CD4-positive, alpha-beta memory T cell (primary cell): ENCODE data around the gene SLC10A2. TPM values are rescaled to one million over a fixed set of nuclear protein-coding genes. Genes with fewer than 3 reads are reported as not detected.

Experiments used
- CTCF ChIA-PET: fragments of 350-600 bp; sonication (Branson Sonifier 250); formaldehyde crosslinking; loops from one replicate; lab custom pipeline; 2021; ENCODE audit warnings: inconsistent platforms; ENCODE audit not compliant: partially characterized antibody; lab: Charles Lee
- POLR2A ChIA-PET: fragments of 350-600 bp; sonication (Branson Sonifier 250); formaldehyde crosslinking; loops from one replicate; lab custom pipeline; 2021; ENCODE audit not compliant: partially characterized antibody; lab: Charles Lee
- DNase-seq, 5 donors: peaks; one replicate each; pipeline versions ENCODE4 v3.0.0 to v3.0.0-alpha.2; 2020 to 2022; ENCODE audit warnings: mixed read lengths in 1 of 5
- H3K27ac ChIP-seq: one replicate; pipeline ENCODE4 v1.7.0; 2013; ENCODE audit warnings: low read depth, low read length
- H3K27me3 ChIP-seq: 2 replicates; pipeline ENCODE4 v1.7.0; 2013; ENCODE audit warnings: mild to moderate bottlenecking, low read length, moderate library complexity; ENCODE audit not compliant: insufficient read depth
- H3K36me3 ChIP-seq: 2 replicates; pipeline ENCODE4 v1.7.0; 2013; ENCODE audit warnings: mild to moderate bottlenecking, low read length, moderate library complexity; ENCODE audit not compliant: insufficient read depth
- H3K4me1 ChIP-seq: 2 replicates; pipeline ENCODE4 v1.7.0; 2013; ENCODE audit warnings: mild to moderate bottlenecking, low read length, moderate library complexity; ENCODE audit not compliant: insufficient read depth
- H3K4me3 ChIP-seq, 2 donors: one replicate each; pipeline ENCODE4 v1.7.0; 2013; ENCODE audit warnings: low read length in 2 of 2, mild to moderate bottlenecking in 1 of 2
- H3K9me3 ChIP-seq, 2 donors: one replicate each; pipeline ENCODE4 v1.7.0; 2013; ENCODE audit warnings: low read length in 2 of 2, control low read depth in 1 of 2; ENCODE audit not compliant: control insufficient read depth in 1 of 2
- H3K27ac Mint-ChIP-seq, 7 donors: one replicate each; pipeline ENCODE4 v1.8.0; 2020 to 2021; ENCODE audit warnings: mixed read lengths in 7 of 7, mild to moderate bottlenecking in 6 of 7, inconsistent platforms in 3 of 7, moderate library complexity in 3 of 7
- H3K27me3 Mint-ChIP-seq, 2 donors: one replicate each; pipeline ENCODE4 v1.8.0; 2020 to 2021; ENCODE audit warnings: mixed read lengths in 2 of 2
- H3K36me3 Mint-ChIP-seq, 2 donors: one replicate each; pipeline ENCODE4 v1.8.0; 2020 to 2021; ENCODE audit warnings: mixed read lengths in 2 of 2, inconsistent platforms in 1 of 2, mild to moderate bottlenecking in 1 of 2
- H3K4me1 Mint-ChIP-seq, 4 donors: one replicate each; pipeline ENCODE4 v1.8.0; 2020 to 2021; ENCODE audit warnings: mixed read lengths in 4 of 4, mild to moderate bottlenecking in 1 of 4
- H3K4me3 Mint-ChIP-seq, 8 donors: one replicate each; pipeline ENCODE4 v1.8.0; 2020 to 2021; ENCODE audit warnings: mixed read lengths in 8 of 8, mild to moderate bottlenecking in 7 of 8, moderate library complexity in 6 of 8, inconsistent platforms in 3 of 8
- H3K9me3 Mint-ChIP-seq, 8 donors: one replicate each; pipeline ENCODE4 v1.8.0; 2020 to 2021; ENCODE audit warnings: mixed read lengths in 8 of 8, mild to moderate bottlenecking in 5 of 8, inconsistent platforms in 3 of 8, moderate library complexity in 1 of 8
- intact Hi-C: fragments of 100-400 bp; cut with micrococcal nuclease; formaldehyde crosslinking; loops from one replicate; pipeline ENCODE4 v1.15.1; 2023
- polyA plus RNA-seq, 2 donors: library from polyadenylated mRNA; unstranded; fragments of 300-500 nt; fragmentation: Illumina TruSeq; gene quantifications; one replicate each; pipeline ENCODE4 v1.2.3, GENCODE V29; 2021
- total RNA-seq, 2 experiments: library from RNA; stranded (reverse); gene quantifications; one replicate each; pipeline ENCODE4 v1.2.3, GENCODE V29; 2021

Gene SLC10A2
- total and polyA plus RNA-seq, 4 experiments from 2014 or later = not detected

GRCh38 chr13:103055166-103055565 is 11.1 kb downstream of the SLC10A2 start:
- CTCF ChIA-PET = no interaction called here
- Mint-ChIP-seq H3K27me3 (no peaks in the 10 kb centered on the region), H3K36me3 (no peaks in the 10 kb centered on the region), H3K27ac (no peak overlapping the region), H3K4me1 (no peaks in the 10 kb centered on the region), H3K9me3 (peaks cover 6 to 44% (median 27%) of the 10 kb centered on the region in 8 donors), H3K4me3 (no peak overlapping the region)
- POLR2A ChIA-PET = no interaction called here
- H3K4me3 ChIP-seq = no peak overlapping the region
- H3K9me3 ChIP-seq = no peaks in the 10 kb centered on the region
- DNase-seq = no peak
- H3K27ac ChIP-seq = no peak overlapping the region
- no peaks in the 10 kb centered on the region for H3K27me3 ChIP-seq
- H3K4me1 ChIP-seq = no peaks in the 10 kb centered on the region
- intact Hi-C loops = no loop called here
- no peaks in the 10 kb centered on the region for H3K36me3 ChIP-seq

- H3K4me1 Mint-ChIP-seq = no peaks in the 10 kb centered on the region
- no peaks in the 10 kb centered on the region for H3K36me3 Mint-ChIP-seq
- H3K27me3 ChIP-seq = no peaks in the 10 kb centered on the region
- ChIA-PET CTCF (no interaction called here), POLR2A (no interaction called here)
- no peaks in the 10 kb centered on the region for H3K27me3 Mint-ChIP-seq
- no peaks in the 10 kb centered on the region for H3K4me1 ChIP-seq
- H3K4me3 ChIP-seq = no peak overlapping the region
- no peak overlapping the region for H3K4me3 Mint-ChIP-seq
- no peak overlapping the region for H3K27ac ChIP-seq
- H3K36me3 ChIP-seq = no peaks in the 10 kb centered on the region
- no peak overlapping the region for H3K27ac Mint-ChIP-seq
- H3K9me3 Mint-ChIP-seq = peaks cover 0 to 3% (median 0%) of the 10 kb centered on the region in 8 donors
- intact Hi-C loops = no loop called here
- DNase-seq = no peak
- H3K9me3 ChIP-seq = no peaks in the 10 kb centered on the region
Observed at GRCh38 chr13:103046676-103047075, 19.5 kb downstream of the SLC10A2 start.

DNA sequence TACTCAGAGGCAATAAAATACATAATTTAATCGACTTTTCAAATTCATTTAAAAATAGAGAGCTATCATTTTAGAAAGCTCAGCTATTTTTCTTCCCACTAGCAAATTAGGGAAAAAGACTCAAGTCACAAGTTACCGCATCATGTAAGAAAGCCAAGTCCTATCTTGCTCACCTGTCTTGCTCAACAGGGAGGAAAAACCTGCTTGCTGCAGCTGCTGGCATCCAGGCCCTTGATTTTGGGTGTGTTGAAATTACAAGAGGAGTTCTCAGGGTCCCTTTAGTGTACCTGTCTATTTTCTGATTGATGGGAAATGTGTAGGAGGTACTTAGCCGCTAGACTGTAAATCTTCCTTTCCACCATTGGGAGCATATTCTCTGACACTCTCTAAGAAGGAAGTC is 22.2 kb downstream of the SLC10A2 start:
- no peak for DNase-seq
- Mint-ChIP-seq H3K4me1 (no peaks in the 10 kb centered on the region), H3K36me3 (no peaks in the 10 kb centered on the region), H3K9me3 (peaks cover 0 to 3% (median 0%) of the 10 kb centered on the region in 8 donors), H3K27ac (no peak overlapping the region), H3K27me3 (no peaks in the 10 kb centered on the region), H3K4me3 (no peak overlapping the region)
- no peak overlapping the region for H3K27ac ChIP-seq
- no peaks in the 10 kb centered on the region for H3K4me1 ChIP-seq
- POLR2A ChIA-PET = no interaction called here
- no peaks in the 10 kb centered on the region for H3K27me3 ChIP-seq
- no peaks in the 10 kb centered on the region for H3K36me3 ChIP-seq
- H3K9me3 ChIP-seq = no peaks in the 10 kb centered on the region
- no peak overlapping the region for H3K4me3 ChIP-seq
- intact Hi-C loops = no loop called here
- CTCF ChIA-PET = no interaction called here

DNA sequence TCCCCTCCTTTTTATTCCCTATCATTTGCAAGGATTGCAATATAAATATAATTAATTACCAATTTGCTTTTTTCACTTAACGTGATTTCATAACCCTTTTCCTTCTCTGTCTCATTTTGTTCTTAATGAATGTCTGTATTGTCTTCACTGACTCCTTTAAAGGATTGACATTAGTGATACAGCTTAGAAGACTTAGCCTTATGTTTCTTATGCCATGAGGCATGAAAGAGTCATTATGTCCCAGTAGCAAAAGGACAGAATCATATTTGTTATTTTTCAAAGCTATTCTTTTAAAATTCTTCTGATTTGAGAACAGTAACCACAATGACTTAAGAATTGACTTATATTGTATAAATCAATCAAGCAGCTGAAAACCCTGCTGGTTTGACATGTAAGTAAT is 26.2 kb downstream of the SLC10A2 start:
- Histone ChIP-seq H3K27ac (no peak overlapping the region), H3K36me3 (no peaks in the 10 kb centered on the region), H3K4me1 (no peaks in the 10 kb centered on the region), H3K9me3 (no peaks in the 10 kb centered on the region), H3K27me3 (no peaks in the 10 kb centered on the region), H3K4me3 (no peak overlapping the region)
- DNase-seq = no peak
- CTCF ChIA-PET = no interaction called here
- intact Hi-C loops = no loop called here
- POLR2A ChIA-PET = no interaction called here
- H3K36me3 Mint-ChIP-seq = no peaks in the 10 kb centered on the region
- H3K9me3 Mint-ChIP-seq = peaks cover 0 to 2% (median 0%) of the 10 kb centered on the region in 8 donors
- H3K4me1 Mint-ChIP-seq = no peaks in the 10 kb centered on the region
- no peak overlapping the region for H3K4me3 Mint-ChIP-seq
- H3K27me3 Mint-ChIP-seq = peaks cover 0 to under 1% of the 10 kb centered on the region in 2 donors
- H3K27ac Mint-ChIP-seq = no peak overlapping the region

GRCh38 chr13:103039183-103039582 is 27.0 kb downstream of the SLC10A2 start:
- Mint-ChIP-seq H3K27ac (no peak overlapping the region), H3K9me3 (no peaks in the 10 kb centered on the region), H3K4me3 (no peak overlapping the region), H3K4me1 (no peaks in the 10 kb centered on the region), H3K27me3 (peaks cover 0 to 1% of the 10 kb centered on the region in 2 donors), H3K36me3 (no peaks in the 10 kb centered on the region)
- H3K4me1 ChIP-seq = no peaks in the 10 kb centered on the region
- no peak overlapping the region for H3K4me3 ChIP-seq
- CTCF ChIA-PET = no interaction called here
- no peaks in the 10 kb centered on the region for H3K27me3 ChIP-seq
- POLR2A ChIA-PET = no interaction called here
- H3K9me3 ChIP-seq = no peaks in the 10 kb centered on the region
- intact Hi-C loops = no loop called here
- no peaks in the 10 kb centered on the region for H3K36me3 ChIP-seq
- H3K27ac ChIP-seq = no peak overlapping the region
- DNase-seq = no peak

DNA sequence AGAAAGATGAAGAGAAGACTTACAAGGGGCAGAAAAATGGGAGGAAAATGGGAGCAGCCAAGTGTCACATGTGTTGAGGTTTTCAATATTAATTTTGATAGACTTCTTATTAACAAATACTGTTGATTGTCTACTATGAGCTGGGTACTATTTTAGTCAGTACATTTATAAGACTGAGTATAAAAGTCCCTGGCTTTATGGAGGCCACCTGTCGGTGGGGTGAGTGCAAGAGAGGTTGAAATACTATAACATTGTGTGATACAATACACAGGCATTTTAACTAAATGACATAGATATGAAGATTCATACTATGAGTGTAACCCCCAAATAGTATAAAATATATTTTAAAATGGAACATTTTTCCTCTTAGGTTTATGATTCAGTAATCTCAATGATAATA is 29.9 kb downstream of the SLC10A2 start:
- no peak overlapping the region for H3K4me3 Mint-ChIP-seq
- Histone ChIP-seq H3K27me3 (no peaks in the 10 kb centered on the region), H3K9me3 (no peaks in the 10 kb centered on the region), H3K27ac (no peak overlapping the region), H3K4me3 (no peak overlapping the region), H3K4me1 (no peaks in the 10 kb centered on the region), H3K36me3 (no peaks in the 10 kb centered on the region)
- H3K9me3 Mint-ChIP-seq = peaks cover 0 to 2% (median 0%) of the 10 kb centered on the region in 8 donors
- intact Hi-C loops = no loop called here
- CTCF ChIA-PET = no interaction called here
- no peaks in the 10 kb centered on the region for H3K4me1 Mint-ChIP-seq
- peaks cover 0 to 1% of the 10 kb centered on the region in 2 donors for H3K27me3 Mint-ChIP-seq
- DNase-seq = no peak
- no peaks in the 10 kb centered on the region for H3K36me3 Mint-ChIP-seq
- POLR2A ChIA-PET = no interaction called here
- H3K27ac Mint-ChIP-seq = no peak overlapping the region

- H3K9me3 Mint-ChIP-seq = peaks cover 0 to 4% (median 0%) of the 10 kb centered on the region in 8 donors
- H3K27ac Mint-ChIP-seq = no peak overlapping the region
- Histone ChIP-seq H3K27me3 (no peaks in the 10 kb centered on the region), H3K36me3 (no peaks in the 10 kb centered on the region), H3K27ac (no peak overlapping the region), H3K4me1 (no peaks in the 10 kb centered on the region), H3K4me3 (no peak overlapping the region), H3K9me3 (no peaks in the 10 kb centered on the region)
- ChIA-PET CTCF (no interaction called here), POLR2A (no interaction called here)
- H3K27me3 Mint-ChIP-seq = peaks cover 0 to 1% of the 10 kb centered on the region in 2 donors
- DNase-seq = no peak
- no peaks in the 10 kb centered on the region for H3K36me3 Mint-ChIP-seq
- intact Hi-C loops = no loop called here
- no peak overlapping the region for H3K4me3 Mint-ChIP-seq
- H3K4me1 Mint-ChIP-seq = no peaks in the 10 kb centered on the region
Observed at GRCh38 chr13:103033999-103034398, 32.2 kb downstream of the SLC10A2 start.

GRCh38 chr13:103031332-103031873 is 34.8 kb downstream of the SLC10A2 start:
- ChIA-PET POLR2A (no interaction called here), CTCF (no interaction called here)
- Histone ChIP-seq H3K27ac (no peak overlapping the region), H3K36me3 (no peaks in the 10 kb centered on the region), H3K27me3 (no peaks in the 10 kb centered on the region), H3K4me1 (no peaks in the 10 kb centered on the region), H3K9me3 (no peaks in the 10 kb centered on the region), H3K4me3 (no peak overlapping the region)
- Mint-ChIP-seq H3K9me3 (peaks cover 0 to 12% (median 9%) of the 10 kb centered on the region in 8 donors), H3K4me1 (no peaks in the 10 kb centered on the region), H3K4me3 (no peak overlapping the region), H3K27ac (no peak overlapping the region), H3K27me3 (peaks cover 0 to 1% of the 10 kb centered on the region in 2 donors), H3K36me3 (no peaks in the 10 kb centered on the region)
- intact Hi-C loops = no loop called here
- DNase-seq = no peak
